K562 (cell line): Measurements from ENCODE around the gene DOP1A. TPM values are rescaled to one million over a fixed set of nuclear protein-coding genes. Genes with fewer than 3 reads are reported as not detected.

Experiments used
- CBX2 ChIP-seq: fragments of 200-600 bp; sonication (generic); IDR thresholded peaks from one replicate; pipeline ENCODE4 v1.6.1; 2012; ENCODE audit warnings: mild to moderate bottlenecking, low read length, inconsistent platforms; ENCODE audit not compliant: insufficient read depth, poor library complexity, severe bottlenecking
- CREB1 ChIP-seq, 2 experiments: sonication (generic) in 1 of 2; formaldehyde crosslinking in 1 of 2; IDR thresholded peaks; 2 replicates each; pipeline versions ENCODE4 v1.6.1 to v1.8.0; 2012 to 2022; ENCODE audit warnings: inconsistent platforms in 1 of 2, mild to moderate bottlenecking in 1 of 2, missing genetic modification reagents in 1 of 2, moderate library complexity in 1 of 2
- DNMT1 ChIP-seq: fragments of 450-650 bp; IDR thresholded peaks from 2 replicates; pipeline ENCODE4 v1.6.1; 2016; ENCODE audit warnings: antibody characterized with exemption, mild to moderate bottlenecking
- DPF2 ChIP-seq: fragments of 450-650 bp; IDR thresholded peaks from 2 replicates; pipeline ENCODE4 v1.6.1; 2016
- EP400 ChIP-seq: fragments of 450-650 bp; IDR thresholded peaks from 2 replicates; pipeline ENCODE4 v1.6.1; 2017; ENCODE audit warnings: antibody characterized with exemption, mild to moderate bottlenecking, moderate library complexity
- GATAD2A ChIP-seq: fragments of 450-650 bp; IDR thresholded peaks from 2 replicates; pipeline ENCODE4 v1.6.1; 2017
- HDAC1 ChIP-seq, 2 experiments: fragments of 450-650 bp; IDR thresholded peaks; 2 replicates each; pipeline ENCODE4 v1.6.1; 2016 to 2017; ENCODE audit warnings: inconsistent platforms in 1 of 2, mild to moderate bottlenecking in 1 of 2, moderate library complexity in 1 of 2
- KLF16 ChIP-seq: IDR thresholded peaks from 2 replicates; pipeline ENCODE4 v1.6.1; 2016; ENCODE audit warnings: antibody characterized with exemption
- LEF1 ChIP-seq: fragments of 450-650 bp; IDR thresholded peaks from 2 replicates; pipeline ENCODE4 v1.6.1; 2016; ENCODE audit warnings: mild to moderate bottlenecking
- MAFK ChIP-seq: IDR thresholded peaks from 2 replicates; pipeline ENCODE4 v1.6.1; 2011; ENCODE audit warnings: low read length, improper control_type of control experiment
- PML ChIP-seq: IDR thresholded peaks from 2 replicates; pipeline ENCODE4 v1.6.1; 2012; ENCODE audit warnings: low read length, inconsistent platforms
- POLR2A ChIP-seq: fragments of 450-650 bp; conservative IDR thresholded peaks from 2 replicates; pipeline ENCODE4 v1.6.1; 2016
- PTRF ChIP-seq: fragments of 450-650 bp; IDR thresholded peaks from 2 replicates; pipeline ENCODE4 v1.6.1; 2016; ENCODE audit warnings: mild to moderate bottlenecking, missing genetic modification characterization, missing compliant biosample characterization
- RCOR1 ChIP-seq, 2 experiments: IDR thresholded peaks; 2 replicates each; pipeline ENCODE4 v1.6.1; 2012; ENCODE audit warnings: low read depth in 2 of 2, low read length in 2 of 2, borderline replicate concordance in 1 of 2, improper control_type of control experiment in 1 of 2
- SMARCE1 ChIP-seq: fragments of 450-650 bp; IDR thresholded peaks from 2 replicates; pipeline ENCODE4 v1.7.1; 2016; ENCODE audit warnings: mild to moderate bottlenecking
- SOX6 ChIP-seq: fragments of 450-650 bp; IDR thresholded peaks from 2 replicates; pipeline ENCODE4 v1.6.1; 2014; ENCODE audit warnings: mild to moderate bottlenecking
- TAF1 ChIP-seq: IDR thresholded peaks from 2 replicates; pipeline ENCODE4 v1.6.1; 2011; ENCODE audit warnings: mild to moderate bottlenecking, low read length, moderate library complexity; ENCODE audit not compliant: insufficient read depth, control insufficient read depth, severe bottlenecking; ENCODE audit errors: extremely low read depth
- TAL1 ChIP-seq: fragments of 450-650 bp; IDR thresholded peaks from 2 replicates; pipeline ENCODE4 v1.6.1; 2016; ENCODE audit warnings: mild to moderate bottlenecking
- ZBTB17 ChIP-seq: fragments of 450-650 bp; formaldehyde crosslinking; IDR thresholded peaks from 2 replicates; pipeline ENCODE4 v1.4.0; 2020; ENCODE audit warnings: mild to moderate bottlenecking
- ZNF431 ChIP-seq: sonication (generic); formaldehyde crosslinking; IDR thresholded peaks from 2 replicates; pipeline ENCODE4 v1.8.0; 2022; ENCODE audit warnings: mild to moderate bottlenecking, missing genetic modification reagents
- ZNF696 ChIP-seq: fragments of 250-450 bp; sonication (Bioruptor Pico); conservative IDR thresholded peaks from 2 replicates; pipeline ENCODE4 v1.4.0; 2020; ENCODE audit warnings: mild to moderate bottlenecking, moderate library complexity
- polyA plus RNA-seq, 8 experiments: library from polyadenylated mRNA; depleted of rRNA in 4 of 8; stranded (reverse) in 5 of 8; unstranded in 3 of 8; fragments of >200 nt; fragmentation: Nextera tagmentation in 2 of 8; fragmentation: Illumina TruSeq in 1 of 8; extraction: Ambion mirVana in 2 of 8; extraction: Trizol in 1 of 8; gene quantifications; 2 replicates each; pipeline versions ENCODE4 v1.2.1 to v1.2.3, GENCODE V29; 2011 to 2014; ENCODE audit warnings: inconsistent platforms in 1 of 8, missing spikeins in 1 of 8
- total RNA-seq, 7 experiments: library from RNA; depleted of rRNA in 6 of 7; stranded (reverse); fragments of >200 nt in 6 of 7; fragmentation: Illumina TruSeq in 2 of 7; extraction: Trizol in 2 of 7; gene quantifications; 2 replicates each; pipeline versions ENCODE4 v1.2.1 to v1.2.3, GENCODE V29; 2011 to 2021; ENCODE audit warnings: low replicate concordance in 1 of 7
- TF ChIP-seq, protein P1 (sequence below), 2 experiments: IDR thresholded peaks; 2 replicates each; pipeline ENCODE4 v1.6.1; 2011; ENCODE audit warnings: borderline replicate concordance in 1 of 2, control low read depth in 1 of 2, low read depth in 1 of 2, low read length in 1 of 2, mild to moderate bottlenecking in 1 of 2, mixed read lengths in 1 of 2, moderate library complexity in 1 of 2; ENCODE audit not compliant: insufficient read depth in 1 of 2, insufficient read length in 1 of 2, poor library complexity in 1 of 2, severe bottlenecking in 1 of 2; ENCODE audit errors: extremely low read depth in 1 of 2
- TF ChIP-seq, protein P2 (sequence below): sonication (generic); formaldehyde crosslinking; IDR thresholded peaks from 2 replicates; pipeline ENCODE4 v1.8.0; 2022; ENCODE audit warnings: missing genetic modification reagents, mild to moderate bottlenecking, borderline replicate concordance
- TF ChIP-seq, protein P3 (sequence below): sonication (generic); formaldehyde crosslinking; IDR thresholded peaks from 2 replicates; pipeline ENCODE4 v1.8.0; 2022; ENCODE audit warnings: mild to moderate bottlenecking, missing genetic modification reagents, borderline replicate concordance
- TF ChIP-seq, protein P4 (sequence below): fragments of 450-650 bp; formaldehyde crosslinking; IDR thresholded peaks from 2 replicates; pipeline ENCODE4 v1.4.0; 2020; ENCODE audit warnings: mild to moderate bottlenecking, moderate library complexity

DOP1A gene
- total and polyA plus RNA-seq, 9 of the 15 experiments (the other 6 are each of a cell fraction or from before 2014, with no cell fraction given) = 0.75 to 10.5 (median 4.4) TPM

DNA sequence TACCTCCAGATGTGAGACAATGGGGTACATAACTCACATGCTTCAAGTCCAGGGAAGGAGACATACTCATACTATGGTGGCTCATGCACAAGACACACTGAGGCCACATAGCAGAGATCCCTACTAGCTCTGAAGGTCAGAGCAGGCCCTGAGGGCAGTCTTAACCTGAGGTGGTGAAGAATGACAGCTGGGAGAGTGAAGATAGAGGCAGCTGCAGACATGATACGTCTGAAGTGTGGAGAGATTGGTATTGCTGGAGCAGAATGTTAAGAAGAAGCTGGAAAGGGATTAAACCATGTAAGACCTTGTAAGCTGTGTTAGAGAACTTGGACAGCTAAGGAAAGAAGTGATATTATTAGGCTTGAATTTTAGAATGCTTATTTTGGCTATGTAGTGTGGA, 92.7 kb downstream of the DOP1A start (continued):
- TF ChIP-seq EP400 (no peak), TAL1 (peak; percentile 94), ZNF431 (no peak), GATAD2A (0 out of 2 replicates have a peak, but pooled peaks have one; percentile 50), POLR2A (no peak), PML (peak; percentile 81; the same call in 1 of the 2 replicates), DPF2 (peak; percentile 92), SOX6 (peak; percentile 29; the same call in 1 of the 2 replicates), PTRF (tag) (no peak), SMARCE1 (peak; percentile 62; the same call in 1 of the 2 replicates), HDAC1 (IDR thresholded peaks at IDR 0.05) (peak in 1 of 2 experiments; percentile 70; a peak in 2 of 4 replicates), DNMT1 (no peak), RCOR1 (IDR thresholded peaks at IDR 0.05; ENCODE audit: borderline replicate concordance in 1 of 2, low read depth in 2 of 2, low read length in 2 of 2) (no peak), MAFK (no peak), CREB1 (IDR thresholded peaks at IDR 0.05) (peak; percentile 45; the same call in 1 of the 2 replicates), CREB1 (CRISPR knock-in tag; IDR thresholded peaks at IDR 0.05) (no peak), ZBTB17 (no peak), TAF1 (peak; percentile 32), ZNF696 (CRISPR knock-in tag) (no peak), KLF16 (peak; percentile 7; the same call in 1 of the 2 replicates), CBX2 (no peak), LEF1 (0 out of 2 replicates have a peak, but pooled peaks have one; percentile 15)
- TF ChIP-seq, protein P1, sequence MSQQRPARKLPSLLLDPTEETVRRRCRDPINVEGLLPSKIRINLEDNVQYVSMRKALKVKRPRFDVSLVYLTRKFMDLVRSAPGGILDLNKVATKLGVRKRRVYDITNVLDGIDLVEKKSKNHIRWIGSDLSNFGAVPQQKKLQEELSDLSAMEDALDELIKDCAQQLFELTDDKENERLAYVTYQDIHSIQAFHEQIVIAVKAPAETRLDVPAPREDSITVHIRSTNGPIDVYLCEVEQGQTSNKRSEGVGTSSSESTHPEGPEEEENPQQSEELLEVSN (IDR thresholded peaks at IDR 0.05; ENCODE audit: borderline replicate concordance in 1 of 2, extremely low read depth in 1 of 2, insufficient read depth in 1 of 2, insufficient read length in 1 of 2, low read depth in 1 of 2, low read length in 1 of 2, poor library complexity in 1 of 2, severe bottlenecking in 1 of 2) = no peak
- TF ChIP-seq, protein P2, sequence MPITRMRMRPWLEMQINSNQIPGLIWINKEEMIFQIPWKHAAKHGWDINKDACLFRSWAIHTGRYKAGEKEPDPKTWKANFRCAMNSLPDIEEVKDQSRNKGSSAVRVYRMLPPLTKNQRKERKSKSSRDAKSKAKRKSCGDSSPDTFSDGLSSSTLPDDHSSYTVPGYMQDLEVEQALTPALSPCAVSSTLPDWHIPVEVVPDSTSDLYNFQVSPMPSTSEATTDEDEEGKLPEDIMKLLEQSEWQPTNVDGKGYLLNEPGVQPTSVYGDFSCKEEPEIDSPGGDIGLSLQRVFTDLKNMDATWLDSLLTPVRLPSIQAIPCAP (CRISPR knock-in tag) = no peak
- TF ChIP-seq, protein P3, sequence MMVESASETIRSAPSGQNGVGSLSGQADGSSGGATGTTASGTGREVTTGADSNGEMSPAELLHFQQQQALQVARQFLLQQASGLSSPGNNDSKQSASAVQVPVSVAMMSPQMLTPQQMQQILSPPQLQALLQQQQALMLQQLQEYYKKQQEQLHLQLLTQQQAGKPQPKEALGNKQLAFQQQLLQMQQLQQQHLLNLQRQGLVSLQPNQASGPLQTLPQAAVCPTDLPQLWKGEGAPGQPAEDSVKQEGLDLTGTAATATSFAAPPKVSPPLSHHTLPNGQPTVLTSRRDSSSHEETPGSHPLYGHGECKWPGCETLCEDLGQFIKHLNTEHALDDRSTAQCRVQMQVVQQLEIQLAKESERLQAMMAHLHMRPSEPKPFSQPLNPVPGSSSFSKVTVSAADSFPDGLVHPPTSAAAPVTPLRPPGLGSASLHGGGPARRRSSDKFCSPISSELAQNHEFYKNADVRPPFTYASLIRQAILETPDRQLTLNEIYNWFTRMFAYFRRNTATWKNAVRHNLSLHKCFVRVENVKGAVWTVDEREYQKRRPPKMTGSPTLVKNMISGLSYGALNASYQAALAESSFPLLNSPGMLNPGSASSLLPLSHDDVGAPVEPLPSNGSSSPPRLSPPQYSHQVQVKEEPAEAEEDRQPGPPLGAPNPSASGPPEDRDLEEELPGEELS = no peak
- TF ChIP-seq, protein P4, sequence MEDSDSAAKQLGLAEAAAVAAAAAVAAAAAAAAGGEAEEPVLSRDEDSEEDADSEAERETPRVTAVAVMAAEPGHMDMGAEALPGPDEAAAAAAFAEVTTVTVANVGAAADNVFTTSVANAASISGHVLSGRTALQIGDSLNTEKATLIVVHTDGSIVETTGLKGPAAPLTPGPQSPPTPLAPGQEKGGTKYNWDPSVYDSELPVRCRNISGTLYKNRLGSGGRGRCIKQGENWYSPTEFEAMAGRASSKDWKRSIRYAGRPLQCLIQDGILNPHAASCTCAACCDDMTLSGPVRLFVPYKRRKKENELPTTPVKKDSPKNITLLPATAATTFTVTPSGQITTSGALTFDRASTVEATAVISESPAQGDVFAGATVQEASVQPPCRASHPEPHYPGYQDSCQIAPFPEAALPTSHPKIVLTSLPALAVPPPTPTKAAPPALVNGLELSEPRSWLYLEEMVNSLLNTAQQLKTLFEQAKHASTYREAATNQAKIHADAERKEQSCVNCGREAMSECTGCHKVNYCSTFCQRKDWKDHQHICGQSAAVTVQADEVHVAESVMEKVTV = no peak
